BLaER1 treated with 17β-estradiol and CSF1 and Interleukin-3, amounts not matched to agents 10 nM and 100 nM (cell line): ENCODE measurements around the gene ZNF276.
A peak's percentile ranks its signal among the peaks of the same experiment; 100 is the strongest.

ENCODE experiments used
- H3K27ac ChIP-seq, 11 experiments: shearing (Covaris generic); formaldehyde crosslinking; 2 replicates each; pipeline ENCODE4 v1.8.1; 2022
- H3K27me3 ChIP-seq, 11 experiments: shearing (Covaris generic); formaldehyde crosslinking; 2 replicates each; pipeline ENCODE4 v1.8.1; 2022
- H3K36me3 ChIP-seq, 11 experiments: shearing (Covaris generic); formaldehyde crosslinking; 2 replicates each; pipeline ENCODE4 v1.8.1; 2022
- H3K4me1 ChIP-seq, 10 experiments: shearing (Covaris generic); formaldehyde crosslinking; 2 replicates each; pipeline ENCODE4 v1.8.1; 2022
- H3K4me2 ChIP-seq, 11 experiments: shearing (Covaris generic); formaldehyde crosslinking; 2 replicates each; pipeline ENCODE4 v1.8.1; 2022
- H3K4me3 ChIP-seq, 10 experiments: shearing (Covaris generic); formaldehyde crosslinking; 2 replicates each; pipeline ENCODE4 v1.8.1; 2022
- H3K9ac ChIP-seq, 11 experiments: shearing (Covaris generic); formaldehyde crosslinking; 2 replicates each; pipeline ENCODE4 v1.8.1; 2022
- H3K9me3 ChIP-seq, 11 experiments: shearing (Covaris generic); formaldehyde crosslinking; replicated peaks in 1 of 11; 2 replicates each; pipeline ENCODE4 v1.8.1; 2022
- H4K20me1 ChIP-seq, 11 experiments: shearing (Covaris generic); formaldehyde crosslinking; 2 replicates each; pipeline ENCODE4 v1.8.1; 2022
- Cebpa-rat ChIP-seq, 11 experiments: shearing (Covaris generic); IDR thresholded peaks; 2 replicates each; pipeline ENCODE4 v1.8.1; 2022

ZNF276 gene

GRCh38 chr16:89736554-89736953 lies 15.2 kb downstream of the ZNF276 start:
- Histone ChIP-seq H3K27ac (no peak overlapping the region), H4K20me1 (peaks cover 55 to 100% (median 98%) of the 10 kb centered on the region in 11 experiments; a peak in 21 of 22 replicates), H3K36me3 (peaks cover 93 to 100% (median 100%) of the 10 kb centered on the region in 11 experiments), H3K27me3 (no peaks in the 10 kb centered on the region), H3K4me1 (peaks cover 7 to 19% (median 16%) of the 10 kb centered on the region in 10 experiments; a peak in 18 of 20 replicates), H3K4me3 (no peak overlapping the region), H3K9me3 (no peaks in the 10 kb centered on the region), H3K9ac (peak overlapping the region in 1 of 11 experiments; percentile 47; a peak in 1 of 22 replicates), H3K4me2 (peak overlapping the region in 4 of 11 experiments; percentile 5 to 52 (median 42); a peak in 5 of 22 replicates)
- TF ChIP-seq Cebpa-rat (IDR thresholded peaks at IDR 0.05): no peak

GRCh38 chr16:89737341-89738071 lies 16.2 kb downstream of the ZNF276 start:
- Histone ChIP-seq H3K4me3 (no peak overlapping the region), H3K36me3 (peaks cover 84 to 100% (median 100%) of the 10 kb centered on the region in 11 experiments), H3K9ac (peak overlapping the region in 1 of 11 experiments; percentile 47; a peak in 1 of 22 replicates), H4K20me1 (peaks cover 46 to 100% (median 94%) of the 10 kb centered on the region in 11 experiments; a peak in 21 of 22 replicates), H3K4me2 (peak overlapping the region in 7 of 11 experiments; percentile 5 to 53 (median 39); a peak in 13 of 22 replicates), H3K27me3 (no peaks in the 10 kb centered on the region), H3K9me3 (no peaks in the 10 kb centered on the region), H3K27ac (no peak overlapping the region), H3K4me1 (peaks cover 11 to 19% (median 16%) of the 10 kb centered on the region in 10 experiments; a peak in 18 of 20 replicates)
- TF ChIP-seq Cebpa-rat (IDR thresholded peaks at IDR 0.05): no peak

GRCh38 chr16:89738072-89738377 lies 16.7 kb downstream of the ZNF276 start:
- H3K4me1 ChIP-seq: peaks cover 11 to 20% (median 16%) of the 10 kb centered on the region in 10 experiments; a peak in 18 of 20 replicates
- H3K4me2 ChIP-seq: peak overlapping the region in 3 of 11 experiments; percentile 30 to 53 (median 52); a peak in 2 of 22 replicates
- no peak overlapping the region for H3K9ac ChIP-seq
- peaks cover 40 to 100% (median 94%) of the 10 kb centered on the region in 11 experiments; a peak in 21 of 22 replicates for H4K20me1 ChIP-seq
- no peaks in the 10 kb centered on the region for H3K9me3 ChIP-seq
- no peak for TF ChIP-seq Cebpa-rat (IDR thresholded peaks at IDR 0.05)
- H3K4me3 ChIP-seq: no peak overlapping the region
- H3K27me3 ChIP-seq: no peaks in the 10 kb centered on the region
- H3K36me3 ChIP-seq: peaks cover 79 to 100% (median 100%) of the 10 kb centered on the region in 11 experiments
- no peak overlapping the region for H3K27ac ChIP-seq

GRCh38 chr16:89738538-89739317 lies 17.4 kb downstream of the ZNF276 start:
- Histone ChIP-seq H3K9me3 (no peaks in the 10 kb centered on the region), H3K27me3 (no peaks in the 10 kb centered on the region), H3K36me3 (peaks cover 72 to 100% (median 100%) of the 10 kb centered on the region in 11 experiments), H3K4me1 (peaks cover 11 to 21% (median 16%) of the 10 kb centered on the region in 10 experiments; a peak in 18 of 20 replicates), H3K9ac (no peak overlapping the region), H4K20me1 (peaks cover 33 to 100% (median 88%) of the 10 kb centered on the region in 11 experiments; a peak in 21 of 22 replicates), H3K27ac (no peak overlapping the region), H3K4me2 (no peak overlapping the region), H3K4me3 (no peak overlapping the region)
- no peak for TF ChIP-seq Cebpa-rat (IDR thresholded peaks at IDR 0.05)

- peaks cover 65 to 100% (median 100%) of the 10 kb centered on the region in 11 experiments for H3K36me3 ChIP-seq
- no peaks in the 10 kb centered on the region for H3K27me3 ChIP-seq
- H3K4me2 ChIP-seq: no peak overlapping the region
- TF ChIP-seq Cebpa-rat (IDR thresholded peaks at IDR 0.05): no peak
- no peak overlapping the region for H3K27ac ChIP-seq
- H3K9me3 ChIP-seq: no peaks in the 10 kb centered on the region
- H4K20me1 ChIP-seq: peaks cover 28 to 100% (median 82%) of the 10 kb centered on the region in 11 experiments; a peak in 21 of 22 replicates
- H3K9ac ChIP-seq: no peak overlapping the region
- no peak overlapping the region for H3K4me3 ChIP-seq
- peaks cover 11 to 21% (median 16%) of the 10 kb centered on the region in 10 experiments; a peak in 18 of 20 replicates for H3K4me1 ChIP-seq
Observed at GRCh38 chr16:89739383-89739782, 18.0 kb downstream of the ZNF276 start.

- no peak for TF ChIP-seq Cebpa-rat (IDR thresholded peaks at IDR 0.05)
- Histone ChIP-seq H3K4me2 (no peak overlapping the region), H4K20me1 (peaks cover 8 to 97% (median 61%) of the 10 kb centered on the region in 11 experiments; a peak in 21 of 22 replicates), H3K9me3 (no peaks in the 10 kb centered on the region), H3K36me3 (peaks cover 44 to 100% (median 98%) of the 10 kb centered on the region in 11 experiments), H3K27ac (no peak overlapping the region), H3K4me1 (peaks cover 11 to 21% (median 15%) of the 10 kb centered on the region in 10 experiments; a peak in 18 of 20 replicates), H3K4me3 (no peak overlapping the region), H3K27me3 (no peaks in the 10 kb centered on the region), H3K9ac (no peak overlapping the region; a peak in 1 of 22 replicates)
Observed at GRCh38 chr16:89741342-89742014, 20.1 kb downstream of the ZNF276 start.

- Histone ChIP-seq H3K4me2 (no peak overlapping the region), H3K4me1 (peaks cover 0 to 11% (median 2%) of the 10 kb centered on the region in 10 experiments; a peak in 12 of 20 replicates), H3K27ac (no peak overlapping the region), H3K9me3 (no peaks in the 10 kb centered on the region), H3K27me3 (no peaks in the 10 kb centered on the region), H4K20me1 (peaks cover 0 to 90% (median 47%) of the 10 kb centered on the region in 11 experiments; a peak in 20 of 22 replicates), H3K9ac (peak overlapping the region in 5 of 11 experiments; percentile 2 to 23 (median 4); a peak in 4 of 22 replicates), H3K4me3 (no peak overlapping the region), H3K36me3 (peaks cover 29 to 100% (median 98%) of the 10 kb centered on the region in 11 experiments)
- no peak for TF ChIP-seq Cebpa-rat (IDR thresholded peaks at IDR 0.05)
Observed at GRCh38 chr16:89742948-89743347, 21.6 kb downstream of the ZNF276 start.

GRCh38 chr16:89744813-89745212 lies 23.5 kb downstream of the ZNF276 start:
- peaks cover 11 to 100% (median 98%) of the 10 kb centered on the region in 11 experiments for H3K36me3 ChIP-seq
- H3K9me3 ChIP-seq: no peaks in the 10 kb centered on the region
- peaks cover 0 to 71% (median 34%) of the 10 kb centered on the region in 11 experiments; a peak in 18 of 22 replicates for H4K20me1 ChIP-seq
- H3K4me2 ChIP-seq: no peak overlapping the region
- peaks cover 5 to 20% (median 7%) of the 10 kb centered on the region in 10 experiments; a peak in 17 of 20 replicates for H3K4me1 ChIP-seq
- no peaks in the 10 kb centered on the region for H3K27me3 ChIP-seq
- TF ChIP-seq Cebpa-rat (IDR thresholded peaks at IDR 0.05): no peak
- no peak overlapping the region for H3K27ac ChIP-seq
- H3K9ac ChIP-seq: peak overlapping the region in 1 of 11 experiments; percentile 18; a peak in 1 of 22 replicates
- H3K4me3 ChIP-seq: no peak overlapping the region
